ENCODE results near the gene DHDH.
"Not testable (repeated sequence)": the region's sequence is repeated elsewhere in the genome, so short reads cannot be mapped to it uniquely, and the experiment has no call there.

Gene DHDH

GRCh38 chr19:48915757-48916156 is 17.7 kb upstream of the DHDH start:
- DNase-seq (ENCODE audit: low read depth in 2 of 2), result no peak

GRCh38 chr19:48918071-48918470 is 15.4 kb upstream of the DHDH start:
- no peak for DNase-seq (ENCODE audit: low read depth in 2 of 2)

- no peak for DNase-seq (ENCODE audit: low read depth in 2 of 2)
Measured at GRCh38 chr19:48918801-48919247, 14.7 kb upstream of the DHDH start.

GRCh38 chr19:48919271-48919670 is 14.2 kb upstream of the DHDH start:
- not testable (repeated sequence) for DNase-seq (ENCODE audit: low read depth in 2 of 2)

- no peak for DNase-seq (ENCODE audit: low read depth in 2 of 2)
Measured at GRCh38 chr19:48920949-48921348, 12.6 kb upstream of the DHDH start.

GRCh38 chr19:48921721-48922500 is 11.6 kb upstream of the DHDH start:
- no peak for DNase-seq (ENCODE audit: low read depth in 2 of 2)

GRCh38 chr19:48922548-48923490 is 10.7 kb upstream of the DHDH start:
- DNase-seq (ENCODE audit: low read depth in 2 of 2), result no peak

GRCh38 chr19:48925240-48925843 is 8.2 kb upstream of the DHDH start:
- DNase-seq (ENCODE audit: low read depth in 2 of 2), result no peak

GRCh38 chr19:48925890-48926289 is 7.6 kb upstream of the DHDH start:
- not testable (repeated sequence) for DNase-seq (ENCODE audit: low read depth in 2 of 2)

- no peak for DNase-seq (ENCODE audit: low read depth in 2 of 2)
Measured at GRCh38 chr19:48926909-48927308, 6.6 kb upstream of the DHDH start.

GRCh38 chr19:48927692-48928091 is 5.8 kb upstream of the DHDH start:
- DNase-seq (ENCODE audit: low read depth in 2 of 2), result not testable (repeated sequence)

- DNase-seq (ENCODE audit: low read depth in 2 of 2), result no peak
Measured at GRCh38 chr19:48928164-48929025, 5.1 kb upstream of the DHDH start.

GRCh38 chr19:48934837-48935236 is 1.3 kb downstream of the DHDH start:
- no peak for DNase-seq (ENCODE audit: low read depth in 2 of 2)

- no peak for DNase-seq (ENCODE audit: low read depth in 2 of 2)
Measured at GRCh38 chr19:48935864-48936263, 2.4 kb downstream of the DHDH start.

GRCh38 chr19:48938256-48938655 is 4.8 kb downstream of the DHDH start:
- DNase-seq (ENCODE audit: low read depth in 2 of 2), result no peak

- DNase-seq (ENCODE audit: low read depth in 2 of 2), result no peak
Measured at GRCh38 chr19:48940902-48941301, 7.4 kb downstream of the DHDH start.

GRCh38 chr19:48943081-48943480 is 9.6 kb downstream of the DHDH start:
- DNase-seq (ENCODE audit: low read depth in 2 of 2), result no peak

- no peak for DNase-seq (ENCODE audit: low read depth in 2 of 2)
Measured at GRCh38 chr19:48945415-48945814, 11.9 kb downstream of the DHDH start.

GRCh38 chr19:48945817-48946216 is 12.3 kb downstream of the DHDH start:
- no peak for DNase-seq (ENCODE audit: low read depth in 2 of 2)

- DNase-seq (ENCODE audit: low read depth in 2 of 2), result no peak
Measured at GRCh38 chr19:48946463-48947257, 13.2 kb downstream of the DHDH start.

GRCh38 chr19:48947258-48947542 is 13.7 kb downstream of the DHDH start:
- DNase-seq (ENCODE audit: low read depth in 2 of 2), result no peak
